ENCODE measurements around the gene VAT1L. TPM values are rescaled to one million over a fixed set of nuclear protein-coding genes. Genes with fewer than 3 reads are reported as not detected.

VAT1L gene
- total and polyA plus RNA-seq, 2 experiments from 2014 or later, result 11.0 to 24.4 TPM

DNA sequence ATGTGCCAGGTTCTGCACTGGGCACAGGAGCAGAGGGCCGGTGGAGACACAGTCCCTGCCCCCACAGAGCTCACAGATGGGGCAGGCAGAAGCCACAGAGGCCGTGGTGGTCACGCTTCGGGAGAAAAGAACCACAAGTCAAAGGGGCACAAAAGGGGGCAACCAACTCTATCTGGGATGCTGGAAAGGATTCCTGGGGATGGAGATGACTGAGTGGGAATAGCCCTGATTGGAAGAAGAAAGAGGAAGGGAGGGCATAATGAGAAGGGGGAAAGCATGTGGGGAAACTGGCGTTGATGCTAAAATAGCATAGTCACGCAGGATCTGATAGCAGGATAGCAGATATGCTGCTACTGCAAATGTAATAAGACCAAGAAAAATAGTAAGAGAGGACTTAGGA, 69.7 kb downstream of the VAT1L start (continued):
- no peak for TF ChIP-seq ETS1 (IDR thresholded peaks at IDR 0.05)
- TF ChIP-seq CREB1 (CRISPR knock-in tag; IDR thresholded peaks at IDR 0.05; ENCODE audit: low read depth), result no peak
- TF ChIP-seq ZNF114 (CRISPR knock-in tag; IDR thresholded peaks at IDR 0.05), result no peak
- TF ChIP-seq, protein P1, sequence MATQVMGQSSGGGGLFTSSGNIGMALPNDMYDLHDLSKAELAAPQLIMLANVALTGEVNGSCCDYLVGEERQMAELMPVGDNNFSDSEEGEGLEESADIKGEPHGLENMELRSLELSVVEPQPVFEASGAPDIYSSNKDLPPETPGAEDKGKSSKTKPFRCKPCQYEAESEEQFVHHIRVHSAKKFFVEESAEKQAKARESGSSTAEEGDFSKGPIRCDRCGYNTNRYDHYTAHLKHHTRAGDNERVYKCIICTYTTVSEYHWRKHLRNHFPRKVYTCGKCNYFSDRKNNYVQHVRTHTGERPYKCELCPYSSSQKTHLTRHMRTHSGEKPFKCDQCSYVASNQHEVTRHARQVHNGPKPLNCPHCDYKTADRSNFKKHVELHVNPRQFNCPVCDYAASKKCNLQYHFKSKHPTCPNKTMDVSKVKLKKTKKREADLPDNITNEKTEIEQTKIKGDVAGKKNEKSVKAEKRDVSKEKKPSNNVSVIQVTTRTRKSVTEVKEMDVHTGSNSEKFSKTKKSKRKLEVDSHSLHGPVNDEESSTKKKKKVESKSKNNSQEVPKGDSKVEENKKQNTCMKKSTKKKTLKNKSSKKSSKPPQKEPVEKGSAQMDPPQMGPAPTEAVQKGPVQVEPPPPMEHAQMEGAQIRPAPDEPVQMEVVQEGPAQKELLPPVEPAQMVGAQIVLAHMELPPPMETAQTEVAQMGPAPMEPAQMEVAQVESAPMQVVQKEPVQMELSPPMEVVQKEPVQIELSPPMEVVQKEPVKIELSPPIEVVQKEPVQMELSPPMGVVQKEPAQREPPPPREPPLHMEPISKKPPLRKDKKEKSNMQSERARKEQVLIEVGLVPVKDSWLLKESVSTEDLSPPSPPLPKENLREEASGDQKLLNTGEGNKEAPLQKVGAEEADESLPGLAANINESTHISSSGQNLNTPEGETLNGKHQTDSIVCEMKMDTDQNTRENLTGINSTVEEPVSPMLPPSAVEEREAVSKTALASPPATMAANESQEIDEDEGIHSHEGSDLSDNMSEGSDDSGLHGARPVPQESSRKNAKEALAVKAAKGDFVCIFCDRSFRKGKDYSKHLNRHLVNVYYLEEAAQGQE (IDR thresholded peaks at IDR 0.05; ENCODE audit: unreplicated experiment), result no peak
- no peak for TF ChIP-seq NANOG (IDR thresholded peaks at IDR 0.05; ENCODE audit: borderline replicate concordance)

DNA sequence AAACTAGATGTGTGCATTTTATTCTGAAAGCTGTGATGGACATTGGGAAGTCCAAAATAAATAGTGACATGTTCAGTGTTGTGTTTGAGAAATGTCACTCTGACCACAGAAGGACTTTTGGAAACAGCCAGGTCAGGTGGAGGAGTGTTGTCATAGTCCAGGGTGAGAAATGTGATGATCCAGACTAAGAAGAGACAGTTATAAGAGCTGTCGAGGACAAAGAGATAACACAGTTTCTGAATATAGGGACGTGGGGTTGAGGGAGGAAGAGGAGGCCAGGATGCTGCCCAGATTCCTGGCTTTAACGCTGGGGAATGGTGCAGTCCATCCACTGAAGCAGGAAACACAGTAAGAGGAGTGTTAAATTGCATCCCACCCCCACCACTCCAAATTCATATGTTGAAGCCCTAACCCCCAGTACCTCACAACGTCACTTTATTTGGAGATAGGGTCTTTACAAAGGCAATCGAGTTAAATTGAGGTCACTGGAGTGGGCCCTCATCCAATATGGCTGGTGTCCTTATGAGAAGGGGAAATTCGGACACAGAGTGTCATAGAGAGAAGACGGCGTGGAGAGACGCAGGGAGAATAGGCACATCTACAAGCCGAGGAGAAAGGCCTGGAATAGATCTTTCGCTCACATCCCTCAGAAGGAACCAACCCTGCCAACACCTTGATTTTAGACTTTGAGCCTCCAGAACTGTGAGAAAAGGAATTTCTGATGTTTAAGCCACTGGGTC, 71.3 kb downstream of the VAT1L start:
- no peak for TF ChIP-seq CREB1 (CRISPR knock-in tag; IDR thresholded peaks at IDR 0.05; ENCODE audit: low read depth)
- TF ChIP-seq, protein P1 (IDR thresholded peaks at IDR 0.05; ENCODE audit: unreplicated experiment), result no peak
- H3K4me2 ChIP-seq, result no peak overlapping the region
- Mint-ChIP-seq H3K4me1 (peaks cover 23% of the 10 kb centered on the region), H3K4me3 (no peak overlapping the region), H3K27ac (no peak overlapping the region), H3K36me3 (ENCODE audit: low read depth) (peaks cover 14% of the 10 kb centered on the region), H3K9me3 (no peaks in the 10 kb centered on the region), H3K27me3 (ENCODE audit: insufficient read depth, low read depth, poor library complexity) (peaks cover 3% of the 10 kb centered on the region)
- H3K36me3 ChIP-seq (ENCODE audit: insufficient read depth), result no peaks in the 10 kb centered on the region
- DNase-seq (ENCODE audit: low spot score), result no peak
- no peak for ATAC-seq
- H3K27me3 ChIP-seq (ENCODE audit: insufficient read depth), result no peaks in the 10 kb centered on the region
- H3K9me2 ChIP-seq (ENCODE audit: insufficient read depth), result no peaks in the 10 kb centered on the region
- H4K20me1 ChIP-seq (replicated peaks; ENCODE audit: insufficient read depth), result no peaks in the 10 kb centered on the region; the same call in 1 of the 2 replicates
- H3K4me1 ChIP-seq (ENCODE audit: insufficient read depth), result peaks cover 28% of the 10 kb centered on the region
- no peak overlapping the region for H3K4me3 ChIP-seq
- H3F3A ChIP-seq (replicated peaks; ENCODE audit: low read depth), result peaks cover 6% of the 10 kb centered on the region
- no peak overlapping the region for H2AFZ ChIP-seq
- H3K27ac ChIP-seq (ENCODE audit: low read depth), result no peak overlapping the region
- no peaks in the 10 kb centered on the region for H3K79me2 ChIP-seq (replicated peaks; ENCODE audit: insufficient read depth)

All from GM23338 (cell line).